HG03103 (cell line): Measurements from ENCODE around the gene SV2A.
"Not testable (repeated sequence)": the region's sequence is repeated elsewhere in the genome, so short reads cannot be mapped to it uniquely, and the experiment has no call there.

Experiments
- ATAC-seq: cut with Tn5 transposase; IDR thresholded peaks from one replicate; pipeline ENCODE4 v1.9.1; 2021; ENCODE audit warnings: low read depth; ENCODE audit not compliant: unreplicated experiment

The SV2A gene

GRCh38 chr1:149917571-149918144 lies at the start of gene SV2A:
Gene SV2A (minus strand): TSS chr1:149917844. CDS start chr1:149913840, 4,004 bp downstream.
- ATAC-seq: no peak

DNA sequence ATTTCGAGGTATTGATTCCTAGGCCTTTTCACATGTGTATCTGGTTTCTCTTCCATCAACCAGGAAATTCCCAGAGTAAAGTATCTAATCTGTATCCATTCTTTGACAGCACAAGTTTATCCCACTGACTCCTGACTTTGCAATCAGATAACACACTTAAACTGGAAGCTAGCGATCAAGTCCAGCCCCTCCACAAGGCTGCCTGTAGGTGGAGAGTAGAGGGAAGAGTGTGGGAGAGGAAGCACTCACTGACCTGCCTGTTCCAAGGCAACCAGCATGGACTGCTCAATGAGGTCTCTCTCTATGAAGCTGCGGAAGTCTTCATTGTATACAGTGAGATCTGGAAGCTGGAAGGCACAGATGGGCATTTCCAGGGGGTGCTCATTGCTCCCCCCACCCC lies 49.4 kb upstream of the SV2A start:
- no peak for ATAC-seq

DNA sequence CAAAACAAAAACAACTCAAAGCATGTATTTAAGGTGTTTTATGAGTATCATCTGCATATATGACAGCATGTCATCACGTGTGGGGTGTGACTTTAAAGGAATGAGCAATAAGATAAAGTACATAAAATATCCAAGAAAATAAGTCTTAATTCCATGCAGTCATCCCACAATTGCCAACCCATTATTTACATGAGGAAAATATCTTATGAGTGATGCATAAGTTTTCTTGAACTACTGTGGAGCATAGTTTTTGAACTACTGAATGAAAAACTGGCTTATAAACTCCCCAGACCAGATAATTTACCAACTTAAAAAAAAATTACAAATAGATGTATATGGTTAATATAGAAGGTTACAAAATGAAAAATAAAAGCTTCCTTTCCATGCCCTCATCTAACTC lies 48.8 kb upstream of the SV2A start:
- no peak for ATAC-seq

DNA sequence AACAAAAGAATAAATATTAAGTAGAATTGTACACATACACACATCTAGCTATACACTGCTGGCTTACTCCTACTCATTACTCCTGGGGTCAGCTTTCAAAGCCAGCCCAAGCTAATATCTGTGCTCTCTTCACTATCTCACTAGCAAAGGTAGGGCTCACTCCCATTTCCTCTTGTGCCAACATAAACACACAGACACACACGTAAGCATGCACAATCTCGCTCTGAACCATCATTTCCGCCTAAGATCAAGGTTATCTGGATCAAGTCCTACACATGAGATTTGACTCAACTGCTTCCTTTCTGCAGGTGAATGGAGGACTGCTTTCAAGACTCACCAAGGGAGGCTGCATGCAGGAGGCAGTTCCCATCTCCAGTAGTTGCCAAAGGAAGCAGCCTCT lies 47.8 kb upstream of the SV2A start:
- no peak for ATAC-seq

DNA sequence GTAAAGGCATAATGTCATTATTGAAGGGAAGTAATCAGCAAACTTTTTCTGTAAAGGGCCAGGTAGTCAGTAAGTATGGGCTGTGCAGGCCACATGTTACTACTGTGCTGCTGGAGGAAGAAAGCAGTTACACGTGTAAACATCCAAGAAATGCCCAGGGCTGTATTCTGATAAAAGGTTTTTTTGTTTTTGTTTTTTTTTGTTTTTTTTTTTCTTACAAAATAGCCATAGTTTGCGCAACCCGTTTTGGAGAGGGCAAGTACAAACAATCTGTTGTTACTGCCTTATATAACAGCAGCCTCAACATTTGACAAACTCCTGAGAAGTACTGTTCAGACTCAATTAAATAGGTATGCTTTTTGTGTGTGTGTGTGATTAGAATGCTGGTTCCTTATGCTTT lies 45.7 kb upstream of the SV2A start:
- ATAC-seq: no peak

DNA sequence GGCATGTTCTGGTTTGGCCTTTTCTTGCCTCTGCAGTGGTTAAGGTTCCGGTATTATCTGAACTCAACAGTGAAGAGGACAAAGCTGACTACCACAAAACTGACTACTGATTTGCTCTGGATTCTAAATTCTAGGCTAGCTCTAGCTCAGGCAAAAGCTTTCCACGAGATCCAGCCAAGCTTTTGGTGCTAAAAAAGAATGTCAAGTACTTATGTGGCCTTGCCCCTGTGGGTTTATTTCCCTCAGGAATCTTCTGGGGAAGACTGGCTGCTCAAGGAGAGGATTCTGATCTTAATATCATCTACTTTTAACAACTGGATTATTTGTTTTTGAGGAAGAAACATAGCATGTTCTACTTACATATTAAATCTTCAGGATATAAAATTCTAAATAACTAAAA lies 45.1 kb upstream of the SV2A start:
- no peak for ATAC-seq

- ATAC-seq: no peak
These were observed 44.5 kb upstream of the SV2A start for GRCh38 chr1:149962039-149962647.

DNA sequence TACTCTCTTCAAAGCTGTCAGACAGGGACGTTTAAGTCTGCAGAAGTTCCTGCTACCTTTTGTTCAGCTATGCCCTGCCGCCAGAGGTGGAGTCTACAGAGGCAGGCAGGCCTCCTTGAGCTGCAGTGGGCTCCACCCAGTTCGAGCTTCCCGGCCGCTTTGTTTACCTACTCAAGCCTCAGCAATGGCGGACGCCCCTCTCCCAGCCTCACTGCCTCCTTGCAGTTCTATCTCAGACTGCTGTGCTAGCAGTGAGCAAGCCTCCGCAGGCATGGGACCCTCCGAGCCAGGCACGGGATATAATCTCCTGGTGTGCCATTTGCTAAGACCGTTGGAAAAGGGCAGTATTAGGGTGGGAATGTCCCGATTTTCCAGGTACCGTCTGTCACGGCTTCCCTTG lies 39.9 kb upstream of the SV2A start:
- ATAC-seq: not testable (repeated sequence)

GRCh38 chr1:149949911-149950310 lies 32.3 kb upstream of the SV2A start:
- ATAC-seq: no peak

GRCh38 chr1:149945206-149945605 lies 27.6 kb upstream of the SV2A start:
- no peak for ATAC-seq

DNA sequence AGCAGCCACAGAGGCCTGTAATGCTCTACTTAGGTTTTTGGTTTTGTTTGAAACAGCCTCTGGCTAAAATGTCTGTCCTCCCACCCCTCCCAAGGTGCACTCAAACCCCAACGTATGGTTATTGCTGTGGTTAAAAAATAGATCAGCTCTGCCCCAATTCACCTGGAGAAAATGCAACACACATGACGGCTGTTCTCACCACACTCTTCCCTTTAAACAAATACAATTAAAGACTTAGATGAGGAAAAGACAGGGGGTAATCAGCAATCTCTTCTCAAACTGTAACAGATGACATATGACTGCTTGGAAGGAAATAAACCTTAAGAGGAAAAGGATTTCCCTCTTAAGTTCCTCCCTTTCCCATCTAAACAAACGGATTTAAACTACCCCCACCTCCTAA lies 25.2 kb upstream of the SV2A start:
- no peak for ATAC-seq

GRCh38 chr1:149942207-149942606 lies 24.6 kb upstream of the SV2A start:
- ATAC-seq: no peak

GRCh38 chr1:149940427-149940826 lies 22.8 kb upstream of the SV2A start:
- no peak for ATAC-seq

DNA sequence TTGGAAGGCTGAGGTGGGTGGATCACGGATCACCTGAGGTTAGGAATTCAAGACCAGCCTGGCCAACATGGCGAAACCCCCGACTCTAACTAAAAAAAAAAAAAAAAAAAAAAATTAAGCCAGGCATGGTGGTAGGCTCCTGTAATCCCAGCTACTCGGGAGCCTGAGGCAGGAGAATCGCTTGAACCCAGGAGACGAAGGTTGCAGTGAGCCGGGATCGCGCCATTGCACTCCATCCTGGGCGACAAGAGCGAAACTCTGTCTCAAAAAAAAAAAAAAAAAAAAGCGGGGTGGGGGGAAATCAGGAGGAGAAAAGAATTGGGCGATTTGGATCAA lies 21.0 kb upstream of the SV2A start:
- ATAC-seq: not testable (repeated sequence)

GRCh38 chr1:149937759-149938158 lies 20.1 kb upstream of the SV2A start:
- ATAC-seq: no peak

- no peak for ATAC-seq
These were observed 19.5 kb upstream of the SV2A start for GRCh38 chr1:149936992-149937705.

DNA sequence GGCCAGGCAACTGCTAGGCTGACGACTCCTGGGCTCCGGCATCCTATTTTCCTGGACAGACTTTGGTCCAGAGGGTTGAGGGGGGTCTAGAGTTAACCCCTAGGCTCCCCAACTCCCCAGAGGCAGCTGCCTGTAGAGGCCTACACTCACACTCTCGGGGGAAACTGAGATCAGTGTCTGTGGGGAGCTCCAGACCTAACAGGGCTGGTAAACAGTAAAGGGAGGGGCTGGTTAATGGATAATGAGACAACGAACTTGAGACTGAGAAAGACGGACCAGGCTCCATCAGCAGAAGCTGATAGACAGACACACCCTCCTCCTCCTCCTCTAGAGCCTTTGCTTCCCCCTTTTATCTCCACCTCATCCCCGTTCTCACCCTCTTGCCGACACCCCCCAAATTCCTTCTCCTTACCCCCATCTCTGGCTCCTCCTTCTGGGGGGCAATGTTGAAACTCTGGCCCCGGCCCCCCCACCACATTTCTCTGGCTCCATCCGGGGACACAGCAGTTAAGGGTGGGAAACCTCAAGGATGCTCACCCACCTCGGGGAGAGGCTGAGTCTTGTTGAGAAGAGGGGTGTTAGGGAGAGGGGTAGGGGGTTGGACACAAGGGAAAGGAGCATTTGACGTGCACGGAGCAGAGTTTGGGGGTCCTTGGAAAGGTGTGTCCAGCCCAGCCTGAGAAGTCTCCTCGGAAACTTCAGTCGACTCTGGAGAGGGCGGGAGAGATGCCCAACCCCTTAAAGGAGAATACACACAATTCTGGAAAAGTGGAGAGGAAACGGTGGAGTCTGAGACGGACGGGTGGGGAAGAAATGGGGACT lies 18.7 kb upstream of the SV2A start, which contains the start of gene MTMR11:
Gene MTMR11 (minus strand): TSS at position 710 of the 822 bp plus-strand sequence. CDS start 232 bp downstream, at position 478.
- no peak for ATAC-seq

GRCh38 chr1:149934356-149934755 lies 16.7 kb upstream of the SV2A start:
- no peak for ATAC-seq

GRCh38 chr1:149933208-149933607 lies 15.6 kb upstream of the SV2A start:
- no peak for ATAC-seq

- no peak for ATAC-seq
These were observed 14.8 kb upstream of the SV2A start for GRCh38 chr1:149932474-149932873.

GRCh38 chr1:149931212-149931790 lies 13.7 kb upstream of the SV2A start:
- no peak for ATAC-seq
